HFF-Myc (cell line): ENCODE results near the gene CHN1.
A peak's percentile ranks its signal among the peaks of the same experiment; 100 is the strongest.

Experiments used
- DNase-seq: peaks from one replicate; pipeline ENCODE4 v3.0.0-alpha.2; 2011; ENCODE audit warnings: low read depth; ENCODE audit errors: extremely low read depth
- H3K4me3 ChIP-seq: replicated peaks from 2 replicates; pipeline ENCODE4 v1.5.1; 2011; ENCODE audit warnings: low read depth, mild to moderate bottlenecking, control low read depth, low read length
- TF ChIP-seq, protein P1 (sequence below): IDR thresholded peaks from 2 replicates; pipeline ENCODE4 v1.5.1; 2012; ENCODE audit warnings: mild to moderate bottlenecking, low read depth, low read length, control low read depth; ENCODE audit errors: missing control alignments

The CHN1 gene

DNA sequence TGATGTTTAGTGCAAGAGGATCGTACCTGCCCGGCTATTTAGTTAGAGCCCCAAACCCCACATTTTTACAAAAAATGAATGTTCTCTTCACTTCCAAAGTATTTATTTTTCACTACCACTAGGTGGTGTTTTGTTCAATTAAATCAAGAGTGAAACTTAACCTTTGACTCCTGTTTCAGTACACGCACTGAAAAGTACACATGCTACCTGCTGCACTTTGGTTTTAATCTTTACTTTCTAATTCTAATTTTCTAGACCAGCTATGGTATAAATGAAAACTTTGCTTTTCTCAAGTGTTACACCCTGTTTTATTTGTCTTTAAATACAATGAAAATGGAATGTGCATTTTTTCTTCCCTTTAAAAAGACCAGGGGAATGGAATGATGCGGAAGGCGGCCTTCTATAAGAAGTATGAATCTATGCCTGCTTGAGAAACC lies 31.4 kb upstream of the CHN1 start:
- DNase-seq: no peak
- TF ChIP-seq, protein P1, sequence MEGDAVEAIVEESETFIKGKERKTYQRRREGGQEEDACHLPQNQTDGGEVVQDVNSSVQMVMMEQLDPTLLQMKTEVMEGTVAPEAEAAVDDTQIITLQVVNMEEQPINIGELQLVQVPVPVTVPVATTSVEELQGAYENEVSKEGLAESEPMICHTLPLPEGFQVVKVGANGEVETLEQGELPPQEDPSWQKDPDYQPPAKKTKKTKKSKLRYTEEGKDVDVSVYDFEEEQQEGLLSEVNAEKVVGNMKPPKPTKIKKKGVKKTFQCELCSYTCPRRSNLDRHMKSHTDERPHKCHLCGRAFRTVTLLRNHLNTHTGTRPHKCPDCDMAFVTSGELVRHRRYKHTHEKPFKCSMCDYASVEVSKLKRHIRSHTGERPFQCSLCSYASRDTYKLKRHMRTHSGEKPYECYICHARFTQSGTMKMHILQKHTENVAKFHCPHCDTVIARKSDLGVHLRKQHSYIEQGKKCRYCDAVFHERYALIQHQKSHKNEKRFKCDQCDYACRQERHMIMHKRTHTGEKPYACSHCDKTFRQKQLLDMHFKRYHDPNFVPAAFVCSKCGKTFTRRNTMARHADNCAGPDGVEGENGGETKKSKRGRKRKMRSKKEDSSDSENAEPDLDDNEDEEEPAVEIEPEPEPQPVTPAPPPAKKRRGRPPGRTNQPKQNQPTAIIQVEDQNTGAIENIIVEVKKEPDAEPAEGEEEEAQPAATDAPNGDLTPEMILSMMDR: peak; percentile 18
- no peak overlapping the region for H3K4me3 ChIP-seq

DNA sequence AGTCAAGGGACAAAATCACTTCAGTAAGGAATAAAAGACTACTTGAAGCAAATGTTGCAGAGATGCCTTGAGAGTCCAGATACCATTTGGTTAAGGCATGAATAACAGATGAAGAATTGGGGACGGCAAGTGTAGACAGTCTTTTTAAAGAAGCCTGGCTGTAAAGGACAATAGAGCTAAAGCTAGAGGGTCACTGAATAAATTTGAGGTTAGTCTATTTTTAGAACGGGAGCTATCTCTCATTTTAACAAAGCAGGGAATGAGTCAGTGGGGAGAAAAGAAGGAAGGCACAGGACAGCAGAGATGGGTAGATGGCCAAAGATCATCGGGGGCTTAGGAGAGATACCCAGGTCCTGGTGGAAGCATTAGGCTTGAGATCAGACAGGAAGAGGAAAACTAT lies 30.6 kb upstream of the CHN1 start:
- no peak overlapping the region for H3K4me3 ChIP-seq
- TF ChIP-seq, protein P1: no peak
- DNase-seq: no peak

GRCh38 chr2:175034716-175035115 lies 29.5 kb upstream of the CHN1 start:
- no peak overlapping the region for H3K4me3 ChIP-seq
- TF ChIP-seq, protein P1: no peak
- DNase-seq: no peak

DNA sequence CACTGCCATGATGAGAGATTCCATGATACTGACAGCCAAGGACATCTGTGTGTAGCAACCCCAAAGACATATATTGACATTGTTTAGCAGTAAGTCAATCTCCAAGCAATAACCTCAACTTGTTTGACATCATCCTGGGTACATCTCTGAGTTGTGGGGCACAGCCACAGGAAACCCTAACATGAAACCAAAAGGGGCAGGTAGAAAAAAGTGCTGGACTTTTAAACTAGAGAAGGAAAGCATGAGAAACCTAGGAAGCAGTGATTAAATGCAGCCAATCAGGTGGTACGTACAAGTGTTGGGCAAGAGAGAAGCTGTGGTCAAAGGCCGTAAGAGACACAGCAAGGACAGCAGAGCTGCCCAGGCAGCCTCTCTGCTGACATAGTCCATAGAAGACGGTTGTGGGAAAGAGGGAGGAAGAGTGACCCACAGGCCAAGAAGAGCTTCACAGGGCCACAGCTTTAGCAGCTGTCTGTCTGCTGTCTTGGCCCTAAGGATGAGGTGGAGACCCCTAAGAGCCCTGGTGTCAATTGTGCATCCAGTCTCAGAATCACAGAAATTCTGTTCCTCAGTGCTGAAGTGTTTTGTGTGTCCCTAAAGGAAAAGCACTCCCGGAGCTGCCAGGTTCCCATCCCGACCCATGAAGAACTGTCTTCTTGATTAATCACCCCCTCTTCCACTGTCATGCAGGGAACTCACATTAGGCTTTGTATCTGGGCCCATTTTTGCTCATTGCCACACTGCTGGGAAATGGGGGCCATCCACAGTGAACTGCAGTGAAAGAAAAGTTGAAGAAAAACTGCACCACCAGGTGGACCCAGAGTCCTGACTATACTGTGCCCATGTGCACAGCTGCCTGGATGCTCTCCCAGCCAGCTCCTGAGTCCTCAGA lies 25.4 kb upstream of the CHN1 start:
- no peak overlapping the region for H3K4me3 ChIP-seq
- TF ChIP-seq, protein P1: peak; percentile 48
- peak; percentile 24 for DNase-seq

DNA sequence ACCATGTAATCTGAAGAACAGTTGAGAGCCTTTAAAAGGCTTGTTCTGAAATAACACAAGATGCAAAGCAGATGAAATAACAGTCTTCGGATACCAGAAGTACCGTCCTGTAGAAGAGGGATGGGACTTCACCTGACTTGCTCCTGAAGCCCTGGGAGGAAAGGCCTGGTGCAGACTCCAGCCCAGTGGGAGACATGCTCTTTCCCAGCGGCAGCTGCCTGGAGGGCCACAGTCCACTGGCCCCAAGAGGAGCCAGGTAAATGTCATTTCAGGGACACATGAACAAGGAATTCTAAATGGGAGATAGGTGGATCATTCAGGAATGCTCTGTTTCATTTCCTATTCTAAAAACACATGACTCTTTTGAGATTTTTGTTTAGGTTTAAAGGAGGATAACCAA lies 22.6 kb upstream of the CHN1 start:
- no peak for DNase-seq
- TF ChIP-seq, protein P1: no peak
- H3K4me3 ChIP-seq: no peak overlapping the region

- DNase-seq: no peak
- TF ChIP-seq, protein P1: no peak
- no peak overlapping the region for H3K4me3 ChIP-seq
Observed at GRCh38 chr2:175026385-175026784, 21.2 kb upstream of the CHN1 start.

GRCh38 chr2:175025946-175026345 lies 20.8 kb upstream of the CHN1 start:
- no peak overlapping the region for H3K4me3 ChIP-seq
- DNase-seq: no peak
- TF ChIP-seq, protein P1: no peak
